Measurements from ENCODE around the gene CHD1. TPM values are rescaled to one million over a fixed set of nuclear protein-coding genes. Genes with fewer than 3 reads are reported as not detected.

CHD1 gene
- total RNA-seq, 1 experiment from 2014 or later: 51.3 TPM

- DNase-seq (ENCODE audit: low read depth): no peak
These were observed 115.1 kb downstream of the CHD1 start for GRCh38 chr5:98813755-98814154.

GRCh38 chr5:98810206-98810605, 118.6 kb downstream of the CHD1 start:
- DNase-seq (ENCODE audit: low read depth): no peak

GRCh38 chr5:98807806-98808205, 121.0 kb downstream of the CHD1 start:
- DNase-seq (ENCODE audit: low read depth): no peak

- DNase-seq (ENCODE audit: low read depth): no peak
These were observed 123.7 kb downstream of the CHD1 start for GRCh38 chr5:98805070-98805469.

GRCh38 chr5:98804066-98804465, 124.7 kb downstream of the CHD1 start:
- no peak for DNase-seq (ENCODE audit: low read depth)

Other genes with a start within 250 kb of the CHD1 start
- 12.5 and 17.9 TPM in 2 replicates for gene RGMB, start 155.3 kb downstream of the CHD1 start, total RNA-seq (2014; rRNA removed; shearing (Covaris generic))

Measured in Daoy (cell line).